Neuronal stem cell (in vitro differentiated cells): Measurements from ENCODE around the gene ZFP14.

Experiments used
- DNase-seq: peaks from one replicate; pipeline ENCODE4 v3.0.0-alpha.2; 2013; ENCODE audit warnings: low spot score
- H2AFZ ChIP-seq: one replicate; pipeline ENCODE4 v1.6.1; 2013; ENCODE audit warnings: mild to moderate bottlenecking, low read length, inconsistent platforms
- H2AK5ac ChIP-seq: 2 replicates; pipeline ENCODE4 v1.6.1; 2013; ENCODE audit warnings: low read depth, mild to moderate bottlenecking, inconsistent platforms, low read length, moderate library complexity, mixed read lengths
- H2BK120ac ChIP-seq: 2 replicates; pipeline ENCODE4 v1.6.1; 2013; ENCODE audit warnings: low read depth, mild to moderate bottlenecking, inconsistent platforms, low read length, moderate library complexity, mixed read lengths
- H2BK12ac ChIP-seq: one replicate; pipeline ENCODE4 v1.6.1; 2013; ENCODE audit warnings: low read length, inconsistent platforms
- H2BK15ac ChIP-seq: 2 replicates; pipeline ENCODE4 v1.6.1; 2013; ENCODE audit warnings: mild to moderate bottlenecking, low read length, inconsistent platforms, mixed read lengths
- H2BK5ac ChIP-seq: one replicate; pipeline ENCODE4 v1.6.1; 2013; ENCODE audit warnings: inconsistent platforms, mild to moderate bottlenecking, low read length, moderate library complexity
- H3K14ac ChIP-seq: one replicate; pipeline ENCODE4 v1.6.1; 2013; ENCODE audit warnings: low read length, inconsistent platforms
- H3K18ac ChIP-seq: 2 replicates; pipeline ENCODE4 v1.6.1; 2013; ENCODE audit warnings: low read length, inconsistent platforms
- H3K23ac ChIP-seq: 2 replicates; pipeline ENCODE4 v1.6.1; 2013; ENCODE audit warnings: low read depth, mild to moderate bottlenecking, mixed read lengths, low read length, inconsistent platforms; ENCODE audit not compliant: poor library complexity
- H3K27ac ChIP-seq: replicated peaks from 3 replicates; pipeline ENCODE4 v1.5.1; 2013; ENCODE audit warnings: low read length, inconsistent platforms
- H3K27me3 ChIP-seq, 3 experiments: 2 replicates each; pipeline ENCODE4 v1.6.1; 2013; ENCODE audit warnings: low read length in 3 of 3, mild to moderate bottlenecking in 2 of 3, inconsistent platforms in 1 of 3, low read depth in 1 of 3, mixed read lengths in 1 of 3, moderate library complexity in 1 of 3; ENCODE audit not compliant: control insufficient read depth in 3 of 3, insufficient read depth in 3 of 3
- H3K36me3 ChIP-seq, 2 donors: replicated peaks in 1 of 2; 2 replicates each; pipeline ENCODE4 v1.6.1; 2013; ENCODE audit warnings: low read length in 2 of 2; ENCODE audit not compliant: control insufficient read depth in 2 of 2, insufficient read depth in 2 of 2
- H3K4ac ChIP-seq: 2 replicates; pipeline ENCODE4 v1.6.1; 2013; ENCODE audit warnings: inconsistent platforms, mild to moderate bottlenecking, low read length, moderate library complexity
- H3K4me1 ChIP-seq, 2 donors: 1 replicate in 1 of 2; 2 replicates in 1 of 2; pipeline ENCODE4 v1.6.1; 2013; ENCODE audit warnings: low read length in 2 of 2, low read depth in 1 of 2; ENCODE audit not compliant: control insufficient read depth in 2 of 2, insufficient read depth in 1 of 2
- H3K4me2 ChIP-seq: one replicate; pipeline ENCODE4 v1.6.1; 2013; ENCODE audit warnings: mild to moderate bottlenecking, low read length, inconsistent platforms; ENCODE audit not compliant: insufficient read depth, poor library complexity, severe bottlenecking
- H3K4me3 ChIP-seq, 2 donors: 2 replicates each; pipeline ENCODE4 v1.5.1; 2013; ENCODE audit warnings: low read length in 2 of 2, mild to moderate bottlenecking in 2 of 2, inconsistent platforms in 1 of 2, moderate library complexity in 1 of 2
- H3K79me1 ChIP-seq: one replicate; pipeline ENCODE4 v1.6.1; 2013; ENCODE audit warnings: low read depth, mild to moderate bottlenecking, inconsistent platforms, low read length, moderate library complexity
- H3K9ac ChIP-seq: one replicate; pipeline ENCODE4 v1.6.1; 2013; ENCODE audit warnings: mild to moderate bottlenecking, low read depth, low read length, inconsistent platforms; ENCODE audit not compliant: poor library complexity
- H3K9me3 ChIP-seq, 2 donors: replicated peaks in 1 of 2; 2 replicates each; pipeline versions ENCODE3 to v1.6.1; 2013; ENCODE audit warnings: low read length in 2 of 2, mild to moderate bottlenecking in 2 of 2, inconsistent platforms in 1 of 2, low read depth in 1 of 2, mixed read lengths in 1 of 2, moderate library complexity in 1 of 2; ENCODE audit not compliant: control insufficient read depth in 2 of 2, insufficient read depth in 1 of 2
- H4K8ac ChIP-seq: one replicate; pipeline ENCODE4 v1.6.1; 2013; ENCODE audit warnings: low read depth, mild to moderate bottlenecking, inconsistent platforms, low read length, moderate library complexity
- H4K91ac ChIP-seq: one replicate; pipeline ENCODE4 v1.6.1; 2013; ENCODE audit warnings: low read length, low read depth, mild to moderate bottlenecking, inconsistent platforms; ENCODE audit not compliant: poor library complexity
- WGBS, 2 donors: extraction: QIAGEN DNeasy Blood & Tissue Kit; methylation state at CpG; one replicate each; pipeline ENCODE4 v1.1.7; 2013; ENCODE audit warnings: missing lambda C conversion rate in 2 of 2, mixed read lengths in 1 of 2; ENCODE audit not compliant: insufficient read length in 2 of 2, insufficient replicate concordance in 1 of 2; ENCODE audit errors: extremely low coverage in 2 of 2; 5-methylcytosine and 5-hydroxymethylcytosine counted together

ZFP14 gene

GRCh38 chr19:36398571-36398970 is 19.6 kb upstream of the ZFP14 start:
- Histone ChIP-seq H2BK12ac (no peak overlapping the region), H3K14ac (no peak overlapping the region), H3K4me2 (no peak overlapping the region), H3K36me3 (peaks cover 30 to 92% of the 10 kb centered on the region in 2 donors), H3K79me1 (no peaks in the 10 kb centered on the region), H3K27ac (no peak overlapping the region), H3K23ac (no peak overlapping the region), H3K9me3 (peaks cover 20 to 84% of the 10 kb centered on the region in 2 donors), H2AFZ (no peak overlapping the region), H2BK15ac (no peak overlapping the region), H4K8ac (no peak overlapping the region), H2BK5ac (no peak overlapping the region), H3K4ac (no peak overlapping the region), H3K4me3 (no peak overlapping the region), H4K91ac (no peak overlapping the region), H3K9ac (no peak overlapping the region), H2BK120ac (no peak overlapping the region), H3K27me3 (no peaks in the 10 kb centered on the region), H2AK5ac (no peak overlapping the region), H3K18ac (no peak overlapping the region), H3K4me1 (no peaks in the 10 kb centered on the region)
- no CpG with 5 or more reads among the region's 3 CpGs for WGBS, 2 donors
- DNase-seq = no peak

DNA sequence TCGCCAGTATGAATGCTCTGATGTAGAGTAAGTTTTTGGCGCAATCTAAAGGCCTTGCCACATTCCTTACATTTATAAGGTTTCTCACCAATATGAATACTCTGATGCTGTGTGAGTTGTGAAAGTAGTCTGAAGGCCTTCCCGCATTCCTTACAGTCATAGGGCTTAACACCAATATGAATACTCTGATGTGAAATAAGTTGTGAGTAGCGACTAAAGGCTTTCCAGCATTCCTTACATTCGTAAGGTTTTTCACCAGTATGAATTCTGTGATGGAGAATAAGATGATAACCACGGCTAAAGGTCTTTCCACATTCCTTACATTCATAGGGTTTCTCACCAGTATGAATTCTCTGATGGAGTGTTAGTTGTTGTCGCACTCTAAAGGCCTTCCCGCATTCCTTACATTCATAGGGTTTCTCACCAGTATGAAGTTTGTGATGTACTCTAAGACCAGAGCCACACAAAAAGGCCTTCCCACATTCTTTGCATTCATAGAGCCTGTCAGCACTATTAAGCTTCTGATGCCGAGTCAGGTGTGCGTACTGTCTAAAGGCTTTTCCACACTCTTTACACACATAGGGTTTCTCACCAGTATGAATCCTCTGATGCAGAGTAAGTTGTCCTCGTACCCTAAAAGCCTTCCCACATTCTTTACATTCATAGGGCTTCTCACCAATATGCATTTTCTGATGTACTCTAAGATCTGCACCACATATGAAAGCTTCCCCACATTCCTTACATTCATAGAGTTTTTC is 14.1 kb upstream of the ZFP14 start:
- H3K9me3 ChIP-seq = peaks cover 37 to 83% of the 10 kb centered on the region in 2 donors
- no peak overlapping the region for H3K27ac ChIP-seq
- H2BK120ac ChIP-seq = no peak overlapping the region
- no peak overlapping the region for H3K4ac ChIP-seq
- no peak overlapping the region for H3K14ac ChIP-seq
- H2BK15ac ChIP-seq = no peak overlapping the region
- DNase-seq = no peak
- H3K4me3 ChIP-seq = no peak overlapping the region
- no CpG with 5 or more reads among the region's 11 CpGs for WGBS, 2 donors
- H3K79me1 ChIP-seq = no peaks in the 10 kb centered on the region
- no peaks in the 10 kb centered on the region for H3K4me1 ChIP-seq
- H4K91ac ChIP-seq = no peak overlapping the region
- H2AFZ ChIP-seq = no peak overlapping the region
- no peak overlapping the region for H3K9ac ChIP-seq
- H3K4me2 ChIP-seq = no peak overlapping the region
- no peak overlapping the region for H2BK5ac ChIP-seq
- H3K18ac ChIP-seq = no peak overlapping the region
- no peak overlapping the region for H4K8ac ChIP-seq
- no peak overlapping the region for H3K23ac ChIP-seq
- no peaks in the 10 kb centered on the region for H3K27me3 ChIP-seq
- no peak overlapping the region for H2AK5ac ChIP-seq
- H3K36me3 ChIP-seq = peaks cover 32 to 65% of the 10 kb centered on the region in 2 donors
- no peak overlapping the region for H2BK12ac ChIP-seq

GRCh38 chr19:36379510-36379819 is 464 bp upstream of the ZFP14 start:
- peak overlapping the region; percentile 69 to 94 for H3K4me3 ChIP-seq
- peaks cover 2 to 28% of the 10 kb centered on the region in 2 donors for H3K9me3 ChIP-seq
- H4K8ac ChIP-seq = no peak overlapping the region
- H3K14ac ChIP-seq = no peak overlapping the region
- H3K4me2 ChIP-seq = peak overlapping the region; percentile 26
- no peak overlapping the region for H2BK120ac ChIP-seq
- H2BK15ac ChIP-seq = no peak overlapping the region
- no peak overlapping the region for H3K9ac ChIP-seq
- H3K23ac ChIP-seq = no peak overlapping the region
- no peak overlapping the region for H2BK5ac ChIP-seq
- H2BK12ac ChIP-seq = no peak overlapping the region
- peak overlapping the region; percentile 98 for H2AFZ ChIP-seq
- no peak overlapping the region for H4K91ac ChIP-seq
- peaks cover 0 to 6% of the 10 kb centered on the region in 2 donors for H3K36me3 ChIP-seq
- H3K27me3 ChIP-seq = no peaks in the 10 kb centered on the region
- H3K18ac ChIP-seq = peak overlapping the region; percentile 58
- no peak for DNase-seq
- no peak overlapping the region for H3K27ac ChIP-seq
- no peak overlapping the region for H2AK5ac ChIP-seq
- H3K4me1 ChIP-seq = peaks cover 4% of the 10 kb centered on the region in 2 donors
- WGBS, 2 donors = no CpG with 5 or more reads among the region's 10 CpGs
- H3K4ac ChIP-seq = no peak overlapping the region
- no peaks in the 10 kb centered on the region for H3K79me1 ChIP-seq

GRCh38 chr19:36377541-36378178 is 1.3 kb downstream of the ZFP14 start:
- Histone ChIP-seq H3K9ac (no peak overlapping the region), H2BK5ac (no peak overlapping the region)
- DNase-seq = no peak

More at GRCh38 chr19:36377541-36378178, 1.3 kb downstream of the ZFP14 start:
- Histone ChIP-seq H3K79me1 (no peaks in the 10 kb centered on the region), H3K4ac (no peak overlapping the region), H2BK15ac (no peak overlapping the region), H2AK5ac (no peak overlapping the region), H3K4me2 (peak overlapping the region; percentile 22), H3K36me3 (no peaks in the 10 kb centered on the region), H3K23ac (no peak overlapping the region), H3K14ac (no peak overlapping the region), H3K27ac (no peak overlapping the region), H3K4me3 (peak overlapping the region in 1 of 2 donors; percentile 94), H2BK120ac (no peak overlapping the region), H3K27me3 (no peaks in the 10 kb centered on the region), H3K9me3 (peaks cover 2 to 29% of the 10 kb centered on the region in 2 donors), H4K8ac (no peak overlapping the region), H3K18ac (no peak overlapping the region), H4K91ac (no peak overlapping the region), H2BK12ac (no peak overlapping the region), H2AFZ (peak overlapping the region; percentile 98), H3K4me1 (peaks cover 4% of the 10 kb centered on the region in 2 donors)
- no CpG with 5 or more reads among the region's 10 CpGs for WGBS, 2 donors
